A549 (cell line): ENCODE data around the gene VDR. TPM values are rescaled to one million over a fixed set of nuclear protein-coding genes. Genes with fewer than 3 reads are reported as not detected.

Experiments used
- ATAC-seq, 2 experiments: fragments of 200-7000 bp in 1 of 2; fragments of >200 bp in 1 of 2; cut with Nextera tagmentation in 1 of 2; cut with Tn5 transposase in 1 of 2; 3 replicates each; pipeline versions ENCODE4 v1.8.0 to v1.9.1; 2018 to 2020; ENCODE audit warnings: mild to moderate bottlenecking in 1 of 2, moderate library complexity in 1 of 2
- CTCF ChIA-PET: fragments of 300-600 bp; sonication (Branson Sonifier 250); formaldehyde crosslinking; extraction: SDS; loops from one replicate; lab custom pipeline; 2021; ENCODE audit warnings: antibody characterized with exemption, inconsistent platforms; lab: Yijun Ruan, JAX
- POLR2A ChIA-PET: fragments of 350-600 bp; formaldehyde crosslinking; extraction: SDS; loops from one replicate; lab custom pipeline; 2021; ENCODE audit warnings: antibody characterized with exemption, inconsistent platforms; lab: Yijun Ruan, JAX
- DNase-seq, 2 experiments: peaks; one replicate each; pipeline versions ENCODE4 v3.0.0 to v3.0.0-alpha.2; 2011 to 2016; ENCODE audit warnings: low read depth in 1 of 2, low spot score in 1 of 2
- FAIRE-seq: peaks from 2 replicates; lab custom pipeline; 2011; peaks lifted over from hg19 to GRCh38; lab: Jason Lieb, UNC
- H3K27ac ChIP-seq, 2 experiments: fragments of >200 bp; sonication (Bioruptor Twin); formaldehyde crosslinking; 3 replicates each; pipeline ENCODE4 v1.5.1; 2016 to 2017
- H3K4me1 ChIP-seq: fragments of >200 bp; sonication (Bioruptor Twin); formaldehyde crosslinking; 3 replicates; pipeline ENCODE4 v1.6.1; 2016
- H3K4me2 ChIP-seq: fragments of >200 bp; sonication (Bioruptor Twin); formaldehyde crosslinking; 3 replicates; pipeline ENCODE4 v1.6.1; 2016
- H3K4me3 ChIP-seq: fragments of >200 bp; sonication (Bioruptor Twin); formaldehyde crosslinking; 3 replicates; pipeline ENCODE4 v1.5.1; 2016
- H3K9me3 ChIP-seq: fragments of >200 bp; sonication (Bioruptor Twin); formaldehyde crosslinking; 3 replicates; pipeline ENCODE4 v1.6.1; 2016
- BHLHE40 ChIP-seq: IDR thresholded peaks from 2 replicates; pipeline ENCODE4 v1.6.1; 2012; ENCODE audit warnings: low read depth, low read length, inconsistent platforms
- CEBPB ChIP-seq, 2 experiments: fragments of >200 bp in 1 of 2; sonication (Bioruptor Twin) in 1 of 2; formaldehyde crosslinking in 1 of 2; IDR thresholded peaks; 2 replicates each; pipeline ENCODE4 v1.6.1; 2012 to 2016
- FOSL2 ChIP-seq, 2 experiments: fragments of 450-650 bp in 1 of 2; fragments of >200 bp in 1 of 2; sonication (Bioruptor Twin) in 1 of 2; formaldehyde crosslinking; IDR thresholded peaks; 2 replicates each; pipeline versions ENCODE4 v1.5.0 to v1.6.1; 2016 to 2020; ENCODE audit warnings: mild to moderate bottlenecking in 1 of 2, moderate library complexity in 1 of 2
- FOXS1 ChIP-seq: fragments of 250-450 bp; sonication (Bioruptor Pico); IDR thresholded peaks from 2 replicates; pipeline ENCODE4 v1.5.0; 2020; ENCODE audit warnings: mild to moderate bottlenecking, moderate library complexity
- HDAC2 ChIP-seq: fragments of 200-600 bp; sonication (generic); IDR thresholded peaks from 2 replicates; pipeline ENCODE4 v1.6.1; 2016
- HOXB13 ChIP-seq: fragments of 250-450 bp; sonication (Bioruptor Pico); IDR thresholded peaks from 2 replicates; pipeline ENCODE4 v1.5.0; 2020; ENCODE audit warnings: low read depth, mild to moderate bottlenecking, moderate library complexity
- JUNB ChIP-seq: fragments of >200 bp; sonication (Bioruptor Twin); formaldehyde crosslinking; IDR thresholded peaks from 2 replicates; pipeline ENCODE4 v1.6.1; 2016
- NFE2L2 ChIP-seq: fragments of 150-350 bp; conservative IDR thresholded peaks from 2 replicates; pipeline ENCODE4 v1.6.1; 2014; ENCODE audit warnings: low read length
- NPAS2 ChIP-seq: fragments of 250-450 bp; sonication (Bioruptor Pico); IDR thresholded peaks from 2 replicates; pipeline ENCODE4 v1.8.0; 2022; ENCODE audit warnings: mild to moderate bottlenecking, moderate library complexity, borderline replicate concordance
- POLR2A ChIP-seq: IDR thresholded peaks from 2 replicates; pipeline ENCODE4 v1.6.1; 2012; ENCODE audit warnings: mild to moderate bottlenecking, low read length
- RNF2 ChIP-seq: fragments of 200-600 bp; sonication (generic); IDR thresholded peaks from 2 replicates; pipeline ENCODE4 v1.6.1; 2016; ENCODE audit warnings: low read depth, mild to moderate bottlenecking, antibody characterized with exemption, moderate library complexity, borderline replicate concordance
- SMC3 ChIP-seq: fragments of >200 bp; sonication (Bioruptor Twin); formaldehyde crosslinking; IDR thresholded peaks from 3 replicates; pipeline ENCODE4 v1.6.1; 2018; ENCODE audit warnings: inconsistent platforms
- SREBF2 ChIP-seq: fragments of 450-650 bp; IDR thresholded peaks from 2 replicates; pipeline ENCODE4 v1.6.1; 2014; ENCODE audit warnings: mild to moderate bottlenecking, moderate library complexity
- ZFP36 ChIP-seq: fragments of 450-650 bp; IDR thresholded peaks from 2 replicates; pipeline ENCODE4 v1.6.1; 2014; ENCODE audit warnings: borderline replicate concordance; ENCODE audit not compliant: partially characterized antibody
- ZSCAN20 ChIP-seq: fragments of 250-450 bp; sonication (Bioruptor Pico); IDR thresholded peaks from 2 replicates; pipeline ENCODE4 v1.8.0; 2022; ENCODE audit warnings: mild to moderate bottlenecking, moderate library complexity
- WGBS: methylation state at CpG from one replicate; pipeline ENCODE4 v1.1.6; 2017; ENCODE audit errors: missing lambda C conversion rate; 5-methylcytosine and 5-hydroxymethylcytosine counted together
- polyA plus RNA-seq, 4 experiments: library from polyadenylated mRNA; depleted of rRNA in 3 of 4; stranded (reverse); fragments of >200 nt; fragmentation: RNase III in 1 of 4; extraction: RNeasy Plus Mini Kit Qiagen cat#74134 plus additional on column Dnase treatment in 1 of 4; gene quantifications; 2 replicates in 3 of 4; 3 replicates in 1 of 4; pipeline ENCODE4 v1.2.3, GENCODE V29; 2011 to 2017
- TF ChIP-seq, protein P1 (sequence below): IDR thresholded peaks from 2 replicates; pipeline ENCODE4 v1.6.1; 2012; ENCODE audit warnings: low read depth, borderline replicate concordance
- TF ChIP-seq, protein P2 (sequence below): fragments of 250-450 bp; sonication (Bioruptor Pico); IDR thresholded peaks from 2 replicates; pipeline ENCODE4 v1.5.0; 2021; ENCODE audit warnings: mild to moderate bottlenecking, moderate library complexity, borderline replicate concordance
- TF ChIP-seq, protein P3 (sequence below): IDR thresholded peaks from 2 replicates; pipeline ENCODE4 v1.6.1; 2012
- TF ChIP-seq, protein P4 (sequence below): fragments of >200 bp; sonication (Bioruptor Twin); formaldehyde crosslinking; IDR thresholded peaks from 3 replicates; pipeline ENCODE4 v1.6.1; 2016
- TF ChIP-seq, protein P5 (sequence below): fragments of 450-650 bp; IDR thresholded peaks from 2 replicates; pipeline ENCODE4 v1.6.1; 2014; ENCODE audit warnings: antibody characterized with exemption

The VDR gene
- polyA plus RNA-seq, 2 of the 4 experiments (the other 2 are of a cell fraction), result 1.9 to 2.1 TPM

DNA sequence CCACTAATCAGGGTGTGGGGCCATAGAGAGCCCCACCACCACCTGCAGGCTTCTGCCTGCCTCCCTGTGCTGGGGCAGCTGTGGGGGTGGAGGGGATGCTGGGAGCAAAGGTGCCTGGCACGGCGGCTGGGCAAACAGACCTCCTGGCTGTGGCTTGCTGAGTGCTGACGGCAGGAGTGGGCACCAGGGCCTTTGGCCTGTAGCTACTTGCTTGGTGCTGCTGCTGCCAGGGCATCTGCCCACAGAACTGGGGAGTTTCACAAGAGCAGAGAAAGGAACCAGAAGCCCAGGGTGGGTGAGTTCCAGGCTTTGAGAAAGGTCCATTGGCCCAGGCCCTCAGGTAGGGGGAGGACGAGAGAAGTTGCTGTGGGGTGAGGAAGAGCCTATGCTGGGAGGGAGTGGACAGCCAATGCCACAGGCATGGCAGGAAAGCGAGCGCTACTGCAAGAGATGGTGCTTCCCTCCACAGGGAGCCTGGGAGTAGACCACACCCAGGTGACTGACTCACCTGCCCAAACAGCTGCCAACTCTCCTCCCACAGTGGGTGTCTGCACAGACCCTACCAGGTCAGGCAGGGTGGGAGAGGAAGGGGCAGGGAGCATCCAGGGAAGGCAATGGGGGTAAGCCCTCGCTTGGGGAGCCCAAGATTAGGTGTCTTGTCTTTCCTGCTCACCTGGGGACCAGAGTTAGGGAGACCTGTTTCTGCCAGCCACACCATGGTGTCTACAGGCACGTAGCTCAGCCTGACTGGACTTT is 46.1 kb downstream of the VDR start:
- Histone ChIP-seq H3K9me3 (no peaks in the 10 kb centered on the region), H3K4me2 (no peak overlapping the region), H3K27ac (no peak overlapping the region), H3K4me1 (no peaks in the 10 kb centered on the region), H3K4me3 (no peak overlapping the region)
- DNase-seq (no peak), FAIRE-seq (no peak), ATAC-seq (no peak; a peak in 1 of 6 replicates)
- 69% methylated on average over 8 of the region's 8 CpGs for WGBS
- CTCF ChIA-PET, result interaction anchor here (0.5 to 1.4 kb wide), 5 partner anchors 10 to 1893 kb away, joined by 3 to 5 read pairs (median 3); no protein-coding TSS in a partner anchor
- TF ChIP-seq FOXS1 (CRISPR knock-in tag), result no peak
- TF ChIP-seq BHLHE40, result no peak
- TF ChIP-seq ZSCAN20 (CRISPR knock-in tag), result no peak
- no peak for TF ChIP-seq HDAC2
- TF ChIP-seq NPAS2 (CRISPR knock-in tag), result no peak
- no peak for TF ChIP-seq SMC3
- TF ChIP-seq SREBF2, result no peak
- TF ChIP-seq FOSL2 (IDR thresholded peaks at IDR 0.05), result no peak
- TF ChIP-seq FOSL2 (CRISPR knock-in tag; IDR thresholded peaks at IDR 0.05), result no peak
- TF ChIP-seq, protein P1, sequence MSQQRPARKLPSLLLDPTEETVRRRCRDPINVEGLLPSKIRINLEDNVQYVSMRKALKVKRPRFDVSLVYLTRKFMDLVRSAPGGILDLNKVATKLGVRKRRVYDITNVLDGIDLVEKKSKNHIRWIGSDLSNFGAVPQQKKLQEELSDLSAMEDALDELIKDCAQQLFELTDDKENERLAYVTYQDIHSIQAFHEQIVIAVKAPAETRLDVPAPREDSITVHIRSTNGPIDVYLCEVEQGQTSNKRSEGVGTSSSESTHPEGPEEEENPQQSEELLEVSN, result no peak
- TF ChIP-seq, protein P2, sequence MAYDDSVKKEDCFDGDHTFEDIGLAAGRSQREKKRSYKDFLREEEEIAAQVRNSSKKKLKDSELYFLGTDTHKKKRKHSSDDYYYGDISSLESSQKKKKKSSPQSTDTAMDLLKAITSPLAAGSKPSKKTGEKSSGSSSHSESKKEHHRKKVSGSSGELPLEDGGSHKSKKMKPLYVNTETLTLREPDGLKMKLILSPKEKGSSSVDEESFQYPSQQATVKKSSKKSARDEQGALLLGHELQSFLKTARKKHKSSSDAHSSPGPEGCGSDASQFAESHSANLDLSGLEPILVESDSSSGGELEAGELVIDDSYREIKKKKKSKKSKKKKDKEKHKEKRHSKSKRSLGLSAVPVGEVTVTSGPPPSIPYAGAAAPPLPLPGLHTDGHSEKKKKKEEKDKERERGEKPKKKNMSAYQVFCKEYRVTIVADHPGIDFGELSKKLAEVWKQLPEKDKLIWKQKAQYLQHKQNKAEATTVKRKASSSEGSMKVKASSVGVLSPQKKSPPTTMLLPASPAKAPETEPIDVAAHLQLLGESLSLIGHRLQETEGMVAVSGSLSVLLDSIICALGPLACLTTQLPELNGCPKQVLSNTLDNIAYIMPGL, result no peak
- no peak for TF ChIP-seq RNF2
- no peak for TF ChIP-seq POLR2A
- no peak for TF ChIP-seq HOXB13 (CRISPR knock-in tag)
- TF ChIP-seq, protein P3, sequence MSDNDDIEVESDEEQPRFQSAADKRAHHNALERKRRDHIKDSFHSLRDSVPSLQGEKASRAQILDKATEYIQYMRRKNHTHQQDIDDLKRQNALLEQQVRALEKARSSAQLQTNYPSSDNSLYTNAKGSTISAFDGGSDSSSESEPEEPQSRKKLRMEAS, result no peak
- TF ChIP-seq, protein P4, sequence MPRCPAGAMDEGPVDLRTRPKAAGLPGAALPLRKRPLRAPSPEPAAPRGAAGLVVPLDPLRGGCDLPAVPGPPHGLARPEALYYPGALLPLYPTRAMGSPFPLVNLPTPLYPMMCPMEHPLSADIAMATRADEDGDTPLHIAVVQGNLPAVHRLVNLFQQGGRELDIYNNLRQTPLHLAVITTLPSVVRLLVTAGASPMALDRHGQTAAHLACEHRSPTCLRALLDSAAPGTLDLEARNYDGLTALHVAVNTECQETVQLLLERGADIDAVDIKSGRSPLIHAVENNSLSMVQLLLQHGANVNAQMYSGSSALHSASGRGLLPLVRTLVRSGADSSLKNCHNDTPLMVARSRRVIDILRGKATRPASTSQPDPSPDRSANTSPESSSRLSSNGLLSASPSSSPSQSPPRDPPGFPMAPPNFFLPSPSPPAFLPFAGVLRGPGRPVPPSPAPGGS, result no peak
- no peak for TF ChIP-seq NFE2L2
- POLR2A ChIA-PET, result no interaction called here

DNA sequence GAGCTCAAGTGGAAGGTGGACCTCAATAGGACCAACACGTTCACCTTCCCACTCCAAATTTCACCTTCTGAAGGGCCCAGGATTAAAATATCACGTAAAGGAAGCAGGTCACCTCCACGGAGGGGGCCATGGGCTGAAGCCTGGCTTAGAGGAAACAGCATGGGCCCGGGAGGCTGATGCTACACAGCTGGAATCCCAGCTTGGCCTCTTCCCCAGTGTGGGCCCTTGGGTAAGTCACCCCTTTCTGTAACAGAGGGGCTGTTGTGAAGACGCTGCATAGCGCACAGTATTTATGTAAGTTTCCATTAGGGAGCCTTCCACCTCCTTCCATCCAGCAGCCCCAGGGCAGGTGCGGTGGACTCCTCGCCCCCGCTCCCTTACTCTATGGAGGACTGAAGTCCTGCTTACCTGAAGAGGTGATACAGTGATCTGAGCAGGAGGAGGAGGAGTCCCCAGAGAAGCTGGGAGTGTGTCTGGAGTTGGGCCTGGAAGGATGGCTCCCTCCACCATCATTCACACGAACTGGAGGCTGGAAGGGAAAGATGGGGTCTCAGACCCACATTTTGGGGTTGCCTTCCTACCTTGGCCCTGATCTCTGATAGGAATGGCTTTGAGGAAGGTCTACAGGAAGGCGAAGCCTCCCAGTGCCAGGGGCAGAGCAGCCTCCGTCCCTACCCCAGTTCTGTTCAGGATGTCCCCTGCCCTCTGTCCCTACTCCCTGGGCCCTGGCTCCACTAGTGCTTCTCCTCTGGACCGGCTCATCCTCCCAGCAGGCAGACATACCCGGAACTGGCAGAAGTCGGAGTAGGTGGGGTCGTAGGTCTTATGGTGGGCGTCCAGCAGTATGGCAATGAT is 47.8 kb downstream of the VDR start:
- POLR2A ChIA-PET, result interaction anchor here (0.7 kb wide), 1 partner anchor 97 kb away, joined by 3 read pairs; no protein-coding TSS in a partner anchor

More for the DNA sequence above, 47.8 kb downstream of the VDR start:
- no peak overlapping the region for H3K4me2 ChIP-seq
- no peak for FAIRE-seq
- no peaks in the 10 kb centered on the region for H3K4me1 ChIP-seq
- no peaks in the 10 kb centered on the region for H3K9me3 ChIP-seq
- no peak for DNase-seq
- no peak for ATAC-seq
- CTCF ChIA-PET, result interaction anchor here (1.3 to 2.7 kb wide), 2 partner anchors 13 to 19 kb away, joined by 3 to 16 read pairs; no protein-coding TSS in a partner anchor
- H3K27ac ChIP-seq, result no peak overlapping the region
- no peak overlapping the region for H3K4me3 ChIP-seq
- 79% methylated on average over 17 of the region's 17 CpGs for WGBS
- TF ChIP-seq CEBPB (IDR thresholded peaks at IDR 0.05) (no peak), ZFP36 (no peak), JUNB (no peak)
- TF ChIP-seq, protein P5, sequence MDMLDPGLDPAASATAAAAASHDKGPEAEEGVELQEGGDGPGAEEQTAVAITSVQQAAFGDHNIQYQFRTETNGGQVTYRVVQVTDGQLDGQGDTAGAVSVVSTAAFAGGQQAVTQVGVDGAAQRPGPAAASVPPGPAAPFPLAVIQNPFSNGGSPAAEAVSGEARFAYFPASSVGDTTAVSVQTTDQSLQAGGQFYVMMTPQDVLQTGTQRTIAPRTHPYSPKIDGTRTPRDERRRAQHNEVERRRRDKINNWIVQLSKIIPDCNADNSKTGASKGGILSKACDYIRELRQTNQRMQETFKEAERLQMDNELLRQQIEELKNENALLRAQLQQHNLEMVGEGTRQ, result no peak
